NCI-H2196 (cell line): ENCODE measurements around the gene CYTH2.
A peak's percentile ranks its signal among the peaks of the same experiment; 100 is the strongest.
"Not testable (repeated sequence)": the region's sequence is repeated elsewhere in the genome, so short reads cannot be mapped to it uniquely, and the experiment has no call there.

Source experiments
- DNase-seq: peaks from one replicate; lab custom pipeline; 2025; ENCODE audit not compliant: unreplicated experiment; lab: John Stamatoyannopoulos, UW

CYTH2 gene

DNA sequence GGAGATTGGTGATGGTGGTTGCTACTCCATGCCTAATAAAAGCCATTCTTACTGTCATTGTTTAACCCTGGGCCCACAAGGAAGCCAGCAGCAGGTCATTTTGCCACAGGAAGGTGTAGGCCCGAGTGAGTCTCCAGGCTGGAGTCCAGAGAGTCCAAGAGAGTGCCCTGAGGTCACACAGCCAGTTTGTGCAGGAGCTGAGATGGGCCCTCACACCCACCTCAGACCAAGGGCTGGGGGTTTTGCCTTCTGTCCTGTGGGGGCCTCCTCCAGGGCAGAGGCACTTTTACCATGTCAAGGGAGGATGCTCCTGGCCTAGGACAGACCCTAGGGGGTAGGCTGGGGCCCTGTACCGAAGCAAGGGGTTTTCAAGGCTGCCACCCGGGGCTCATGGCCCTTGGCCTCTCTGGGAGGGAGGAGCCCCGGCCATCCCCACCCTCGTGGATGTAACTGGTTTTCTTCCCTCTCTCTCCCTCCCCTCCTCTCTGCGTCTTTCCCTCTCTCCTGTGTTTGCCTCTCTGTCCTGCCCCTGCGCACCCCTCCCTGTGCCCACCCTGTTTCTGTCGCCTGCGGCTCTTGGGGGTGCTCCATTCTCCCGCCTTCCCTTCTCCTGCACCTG, 8.0 kb downstream of the CYTH2 start:
- DNase-seq = no peak

DNA sequence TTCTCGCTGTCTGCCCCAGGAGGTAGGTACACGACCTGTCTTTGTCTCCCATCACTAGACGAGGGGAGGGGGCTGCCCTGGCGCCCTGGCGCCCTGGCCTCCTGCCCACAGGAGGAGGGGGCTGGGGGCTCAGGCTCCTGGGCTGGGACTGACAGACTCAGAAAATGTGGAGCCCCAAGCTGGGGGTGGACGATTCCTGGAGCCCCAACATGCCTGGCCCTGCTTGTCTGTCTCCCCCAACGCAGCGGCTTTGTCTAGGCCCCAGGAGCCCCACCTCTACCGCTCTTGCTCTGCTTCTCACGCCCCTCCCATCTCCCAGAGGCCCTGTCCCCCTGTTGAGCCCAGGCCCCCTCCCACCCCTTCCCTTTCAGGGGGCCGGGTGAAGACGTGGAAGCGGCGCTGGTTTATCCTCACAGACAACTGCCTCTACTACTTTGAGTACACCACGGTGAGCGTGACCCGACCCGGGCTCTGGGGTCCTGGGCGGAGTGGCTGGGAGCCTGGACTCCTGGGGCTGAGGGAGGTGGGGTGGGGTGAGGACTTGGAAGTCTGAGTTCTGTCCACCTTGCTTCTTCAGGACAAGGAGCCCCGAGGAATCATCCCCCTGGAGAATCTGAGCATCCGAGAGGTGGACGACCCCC, 8.6 kb downstream of the CYTH2 start:
- DNase-seq = no peak

DNA sequence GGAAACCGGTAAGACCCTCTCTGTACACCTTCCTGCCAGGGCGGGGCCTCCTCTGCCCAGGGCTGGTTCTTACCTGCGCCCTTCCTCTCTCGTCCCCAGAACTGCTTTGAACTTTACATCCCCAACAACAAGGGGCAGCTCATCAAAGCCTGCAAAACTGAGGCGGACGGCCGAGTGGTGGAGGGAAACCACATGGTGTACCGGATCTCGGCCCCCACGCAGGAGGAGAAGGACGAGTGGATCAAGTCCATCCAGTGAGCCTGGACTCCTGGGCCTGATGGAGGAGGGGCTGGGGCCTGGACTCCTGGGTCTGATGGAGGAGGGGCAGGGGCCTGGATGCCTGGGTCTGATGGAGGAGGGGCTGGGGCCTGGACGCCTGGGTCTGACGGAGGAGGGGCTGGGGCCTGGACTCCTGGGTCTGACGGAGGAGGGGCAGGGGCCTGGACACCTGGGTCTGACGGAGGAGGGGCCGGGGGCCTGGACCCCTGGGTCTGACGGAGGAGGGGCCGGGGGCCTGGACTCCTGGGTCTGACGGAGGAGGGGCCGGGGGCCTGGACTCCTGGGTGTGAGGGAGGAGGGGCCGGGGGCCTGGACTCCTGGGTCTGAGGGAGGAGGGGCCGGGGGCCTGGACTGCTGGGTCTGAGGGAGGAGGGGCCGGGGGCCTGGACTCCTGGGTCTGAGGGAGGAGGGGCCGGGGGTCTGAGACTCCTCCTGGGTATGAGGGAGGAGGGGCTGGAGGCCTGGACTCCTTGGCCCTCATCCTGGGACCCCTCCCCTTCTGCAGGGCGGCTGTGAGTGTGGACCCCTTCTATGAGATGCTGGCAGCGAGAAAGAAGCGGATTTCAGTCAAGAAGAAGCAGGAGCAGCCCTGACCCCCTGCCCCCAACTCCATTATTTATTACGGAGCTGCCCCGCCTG, 9.4 kb downstream of the CYTH2 start:
- DNase-seq = no peak

DNA sequence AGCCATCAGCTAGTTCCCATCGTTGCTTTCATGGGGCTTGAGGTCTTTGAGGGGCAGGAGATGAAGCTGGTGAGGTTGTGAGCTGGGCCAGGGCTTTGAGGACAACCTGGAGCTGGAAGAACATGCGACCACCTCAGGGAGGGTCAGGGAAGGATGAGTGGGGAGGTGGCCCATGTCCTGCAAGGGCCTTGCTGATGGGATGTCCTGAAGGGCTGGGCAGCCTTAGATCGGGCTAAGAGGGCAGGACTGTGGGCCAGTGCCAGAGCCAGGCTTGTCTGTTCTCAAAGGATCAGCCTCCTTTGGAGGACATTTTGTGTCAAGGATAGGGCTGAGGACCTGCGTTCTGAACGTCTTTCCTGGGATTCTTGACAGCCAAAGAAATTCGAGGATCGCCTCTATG, 10.5 kb downstream of the CYTH2 start:
- DNase-seq = no peak

DNA sequence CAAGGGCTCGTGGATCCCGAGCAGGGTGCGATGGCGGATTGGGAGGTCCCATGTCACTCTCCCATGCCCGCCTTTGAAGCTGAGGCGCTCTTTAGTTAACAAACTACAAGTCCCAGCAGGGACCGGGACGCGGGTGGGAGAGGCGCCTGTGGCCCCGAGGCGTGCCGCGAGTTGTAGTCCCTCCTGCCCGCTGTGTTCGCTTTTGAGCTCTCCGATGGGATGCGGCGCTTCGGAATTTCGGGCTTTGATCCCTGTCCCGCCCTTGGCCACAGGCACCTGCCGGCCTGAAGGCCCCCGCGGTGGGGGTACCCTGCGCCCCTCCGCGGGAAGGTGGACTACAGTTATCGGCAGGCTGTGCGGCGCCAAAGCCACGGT, 11.0 kb downstream of the CYTH2 start:
- DNase-seq = no peak

DNA sequence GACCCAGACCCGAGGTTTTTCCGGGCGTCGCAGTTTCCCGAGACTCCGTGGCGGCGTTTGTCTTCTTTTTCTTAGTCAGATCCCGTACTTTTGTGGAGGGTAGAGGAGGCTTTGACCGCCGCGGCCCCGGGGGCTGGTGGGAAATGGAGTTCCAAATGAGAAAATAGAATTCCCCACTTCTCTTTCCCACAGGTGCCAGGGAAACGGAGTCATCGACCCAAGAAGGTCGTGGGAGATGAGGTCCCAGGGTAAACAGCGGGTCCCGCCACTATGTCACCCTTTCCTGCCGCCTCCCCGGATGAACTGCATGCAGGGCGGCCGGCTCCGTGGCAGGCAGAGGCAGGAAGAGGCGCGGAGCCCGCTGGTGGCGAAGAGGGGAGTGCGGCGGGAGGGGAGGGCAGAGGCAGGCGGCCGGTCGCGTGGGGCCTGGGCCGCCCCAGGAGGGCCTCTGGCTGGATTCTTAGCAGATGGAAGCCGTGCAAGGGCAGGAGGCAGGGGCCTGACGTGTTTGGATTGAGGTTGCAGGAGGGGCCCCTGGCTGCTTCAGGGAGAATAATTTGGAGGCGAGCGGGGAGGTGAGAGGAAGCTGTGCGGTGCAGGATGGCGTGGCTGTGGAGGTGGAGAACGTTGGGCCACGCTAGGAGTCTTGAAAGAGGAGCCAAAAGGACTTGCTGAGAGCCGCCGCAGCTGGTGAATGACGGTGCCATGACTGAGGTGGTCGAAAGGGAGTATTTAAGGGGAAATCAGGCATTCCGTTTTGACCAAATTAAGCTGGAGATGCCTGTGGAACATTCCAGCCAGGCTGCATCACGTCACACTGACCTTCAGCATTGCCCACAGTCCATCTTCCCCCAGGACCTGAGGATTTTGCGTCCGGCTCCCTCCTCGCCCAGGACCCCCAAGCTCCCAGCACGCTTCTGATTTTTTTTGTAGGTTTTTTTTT, 11.7 kb downstream of the CYTH2 start:
- no peak for DNase-seq

DNA sequence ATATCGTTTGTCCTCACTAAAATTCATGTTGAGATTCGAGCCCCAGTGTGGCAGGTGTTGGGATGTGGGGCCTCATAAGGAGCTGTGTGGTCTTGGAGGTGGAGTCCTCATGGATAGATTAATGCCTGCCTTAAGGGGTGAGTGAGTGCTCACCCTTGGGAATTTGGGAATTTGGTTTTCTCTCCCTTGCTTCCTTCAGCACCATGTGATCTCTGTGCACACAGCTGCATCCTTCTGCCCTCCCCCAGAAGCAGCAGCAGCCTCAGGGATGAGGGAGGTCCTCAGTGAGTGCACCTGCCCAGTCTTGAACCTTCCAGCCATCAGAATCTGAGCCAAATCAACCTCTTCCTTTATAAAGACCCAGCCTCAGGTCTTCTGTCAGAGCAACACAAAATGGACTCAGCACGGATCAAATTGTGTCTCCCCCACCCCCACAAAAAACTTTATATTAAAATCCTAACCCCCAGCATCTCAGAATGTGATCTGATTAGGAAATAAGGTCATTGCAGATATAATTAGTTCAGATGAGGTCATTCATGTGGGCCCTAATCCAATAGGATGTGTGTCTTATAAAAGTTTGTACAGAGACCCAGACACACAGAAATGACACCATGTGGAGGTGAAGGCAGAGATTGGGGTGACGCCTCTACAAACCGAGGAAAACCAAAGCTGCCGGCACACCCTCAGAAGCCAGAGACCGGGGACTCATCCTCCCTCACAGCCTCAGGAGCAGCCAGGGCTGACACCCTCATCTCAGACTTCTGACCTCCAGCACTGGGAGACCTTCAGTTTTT, 12.9 kb downstream of the CYTH2 start:
- peak; percentile 48 for DNase-seq

DNA sequence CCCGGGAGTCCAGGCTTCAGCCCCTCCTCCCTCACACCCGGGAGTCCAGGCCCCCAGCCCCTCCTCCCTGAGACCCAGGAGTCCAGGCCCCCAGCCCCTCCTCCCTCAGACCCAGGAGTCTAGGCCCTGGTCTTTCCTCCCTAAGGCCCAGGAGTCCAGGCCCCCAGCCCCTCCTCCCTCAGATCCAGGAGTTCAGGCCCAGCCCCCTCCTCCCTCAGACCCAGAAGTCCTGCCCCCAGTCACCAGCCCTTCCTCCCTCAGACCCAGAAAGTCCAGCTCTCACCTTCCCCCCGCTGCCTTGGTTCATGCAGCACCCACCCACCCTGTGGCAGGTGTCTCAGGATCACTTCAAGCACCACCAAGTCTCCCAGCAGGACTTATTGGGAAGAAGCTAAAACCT, 14.1 kb downstream of the CYTH2 start:
- DNase-seq = no peak

DNA sequence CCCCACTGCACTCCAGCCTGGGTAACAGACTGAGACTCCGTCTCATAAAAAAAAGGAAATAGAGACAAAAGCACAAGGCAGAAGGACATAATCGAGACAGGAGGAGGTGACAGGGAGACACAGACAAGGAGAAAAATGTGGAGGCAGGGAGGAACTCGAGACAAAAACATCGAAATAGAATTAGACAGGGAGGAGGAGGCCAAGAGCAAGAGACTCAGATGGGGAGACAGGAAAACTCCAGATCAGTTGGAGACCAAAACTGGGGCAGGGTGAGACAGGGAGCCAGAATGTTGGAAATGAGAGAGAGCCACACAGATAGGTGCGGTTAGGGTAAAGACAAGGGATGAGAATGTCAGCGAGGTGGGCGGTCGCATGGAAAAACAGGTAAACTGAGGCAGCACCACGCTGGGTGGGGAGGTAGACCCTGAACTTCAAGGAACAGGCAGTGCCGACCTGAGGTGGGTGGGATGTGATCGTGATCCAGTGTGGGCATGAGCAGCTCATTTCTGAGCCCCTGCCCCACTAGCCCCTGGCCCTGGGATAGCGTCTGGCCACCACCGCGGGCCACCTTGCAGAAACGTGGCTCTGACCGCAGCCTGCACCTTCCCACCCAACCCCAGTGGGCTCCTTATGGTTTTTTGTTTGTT, 15.2 kb downstream of the CYTH2 start:
- DNase-seq = no peak

DNA sequence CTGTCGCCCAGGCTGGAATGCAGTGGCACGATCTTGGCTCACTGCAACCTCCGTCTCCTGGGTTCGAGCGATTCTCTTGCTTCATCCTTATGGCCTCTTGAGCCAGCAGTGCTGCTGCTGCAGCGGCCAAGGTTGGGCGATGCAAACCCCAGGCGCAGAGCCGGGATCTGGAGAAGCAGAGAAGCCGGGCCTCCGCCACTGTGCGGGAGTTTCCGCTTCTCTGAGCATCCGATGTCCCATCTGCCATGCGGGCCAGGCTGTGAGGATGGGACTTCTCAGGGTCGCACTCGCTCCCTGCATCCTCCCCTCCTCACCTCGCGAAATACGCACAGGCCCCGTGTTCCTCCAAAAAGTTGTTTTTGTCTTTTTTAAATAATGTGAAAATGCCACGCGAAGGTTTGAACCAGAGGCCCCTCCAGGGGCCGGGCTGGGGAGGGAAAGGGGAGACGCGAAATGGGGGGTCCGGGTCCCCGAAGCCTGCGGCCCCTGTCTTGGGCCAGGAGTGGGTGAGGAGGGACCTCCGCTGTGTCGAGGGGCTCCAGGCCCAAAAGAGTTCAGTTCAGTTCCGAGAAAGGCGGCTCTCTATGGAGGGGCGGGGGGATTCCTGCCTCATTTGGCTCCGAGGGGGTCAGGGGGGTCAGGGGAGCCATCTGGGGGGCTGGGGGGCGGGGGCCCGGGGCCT, 15.9 kb downstream of the CYTH2 start:
- no peak for DNase-seq

DNA sequence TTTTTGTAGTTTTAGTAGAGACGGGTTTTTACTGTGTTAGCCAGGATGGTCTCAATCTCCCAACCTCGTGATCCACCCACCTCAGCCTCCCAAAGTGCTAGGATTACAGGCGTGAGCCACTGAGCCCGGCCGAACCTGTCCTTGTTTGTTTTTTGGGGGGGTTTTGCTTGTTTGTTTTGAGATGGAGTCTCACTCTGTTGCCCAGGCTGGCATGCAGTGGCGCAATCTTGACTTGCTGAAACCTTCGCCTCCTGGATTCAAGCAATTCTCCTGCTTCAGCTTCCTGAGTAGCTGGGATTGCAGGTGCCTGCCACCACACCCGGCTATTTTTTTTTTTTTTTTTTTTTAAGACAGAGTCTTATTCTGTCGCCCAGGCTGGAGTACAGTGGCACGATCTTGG, 17.5 kb downstream of the CYTH2 start:
- DNase-seq = not testable (repeated sequence)

DNA sequence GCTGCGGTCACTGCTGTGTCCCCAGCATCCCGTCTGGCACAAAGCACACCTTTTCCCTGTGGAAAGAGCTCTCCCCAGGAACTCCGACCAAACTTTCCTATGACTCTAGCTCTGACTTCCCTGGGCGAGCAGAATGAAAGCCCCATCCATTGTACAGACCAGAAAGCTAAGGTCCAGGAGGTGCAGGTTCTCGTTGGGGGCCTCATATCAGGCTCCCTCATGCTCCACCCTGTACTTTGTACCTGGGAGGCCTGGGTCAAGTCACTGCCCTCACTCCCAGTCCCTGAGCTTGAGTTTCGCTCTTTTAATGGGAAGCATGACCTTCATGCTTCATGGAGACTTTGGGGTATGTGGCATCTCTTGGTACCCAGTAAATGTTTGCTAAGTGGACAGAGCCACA, 18.4 kb downstream of the CYTH2 start:
- DNase-seq = no peak

DNA sequence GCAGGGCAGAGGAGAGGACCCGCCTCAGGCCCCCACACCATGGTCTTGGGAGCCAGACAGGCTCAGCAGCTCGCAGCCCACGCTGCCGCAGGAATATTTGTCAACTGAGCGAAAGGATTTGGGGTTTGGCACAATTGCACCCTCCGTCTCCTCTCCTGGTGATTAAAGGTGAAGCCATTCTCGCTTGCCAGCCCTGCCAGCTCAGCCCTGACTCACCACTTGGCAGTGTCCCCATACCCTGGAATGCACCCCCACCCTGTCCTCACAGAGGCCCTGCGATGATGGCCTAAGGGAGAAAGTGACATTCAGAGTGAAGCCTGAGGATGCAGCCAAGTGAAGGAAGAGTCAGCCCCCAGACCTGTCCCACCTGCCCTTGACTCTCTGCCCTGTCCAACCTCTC, 18.8 kb downstream of the CYTH2 start:
- DNase-seq = peak; percentile 71

DNA sequence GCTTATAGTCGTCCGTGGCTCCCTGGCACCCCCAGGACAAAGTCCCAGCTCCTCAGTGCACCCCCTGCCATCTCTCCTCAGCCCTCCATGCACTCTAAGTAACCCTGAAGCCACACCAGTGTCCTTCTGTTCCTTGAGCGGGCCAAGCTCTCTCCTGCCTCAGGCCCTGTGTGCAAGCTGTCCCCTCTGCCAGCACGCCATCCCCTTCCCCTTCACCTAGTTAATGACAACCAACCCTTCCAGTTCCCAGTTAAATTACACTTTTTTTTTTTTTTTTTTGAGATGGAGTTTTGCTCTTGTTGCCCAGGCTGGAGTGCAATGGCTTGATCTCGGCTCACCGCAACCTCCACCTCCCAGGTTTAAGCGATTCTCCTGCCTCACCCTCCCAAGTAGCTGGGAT, 19.3 kb downstream of the CYTH2 start:
- not testable (repeated sequence) for DNase-seq

DNA sequence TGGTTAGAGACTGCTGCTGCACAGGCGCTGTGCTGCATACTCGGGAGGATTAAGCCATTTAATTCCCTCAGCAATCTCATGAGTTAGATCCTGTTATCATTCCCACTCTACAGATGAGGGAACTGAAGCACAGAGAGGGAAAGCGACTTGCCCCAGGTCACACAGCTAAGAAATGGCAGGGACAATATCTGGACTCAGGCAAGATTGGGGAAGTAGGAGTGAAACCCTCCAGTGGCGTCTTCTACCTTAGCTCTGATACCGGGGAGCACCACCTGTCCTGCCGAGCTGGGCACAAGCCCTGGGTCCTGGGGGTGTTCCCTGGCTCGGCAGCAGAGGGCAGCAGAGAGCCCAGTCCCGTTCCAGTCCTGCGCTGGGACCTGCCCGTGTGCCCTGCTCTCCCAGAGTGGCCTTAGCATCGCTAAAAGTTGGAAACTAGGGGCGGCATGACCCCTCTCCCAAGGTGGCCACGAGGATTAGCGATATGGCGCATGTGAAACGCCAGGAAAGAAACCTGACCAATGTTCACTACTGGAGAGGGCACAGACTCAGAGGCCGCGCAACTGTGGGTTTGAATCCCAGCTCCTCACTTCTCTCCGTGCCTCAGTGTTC, 20.5 kb downstream of the CYTH2 start:
- DNase-seq = peak; percentile 72

DNA sequence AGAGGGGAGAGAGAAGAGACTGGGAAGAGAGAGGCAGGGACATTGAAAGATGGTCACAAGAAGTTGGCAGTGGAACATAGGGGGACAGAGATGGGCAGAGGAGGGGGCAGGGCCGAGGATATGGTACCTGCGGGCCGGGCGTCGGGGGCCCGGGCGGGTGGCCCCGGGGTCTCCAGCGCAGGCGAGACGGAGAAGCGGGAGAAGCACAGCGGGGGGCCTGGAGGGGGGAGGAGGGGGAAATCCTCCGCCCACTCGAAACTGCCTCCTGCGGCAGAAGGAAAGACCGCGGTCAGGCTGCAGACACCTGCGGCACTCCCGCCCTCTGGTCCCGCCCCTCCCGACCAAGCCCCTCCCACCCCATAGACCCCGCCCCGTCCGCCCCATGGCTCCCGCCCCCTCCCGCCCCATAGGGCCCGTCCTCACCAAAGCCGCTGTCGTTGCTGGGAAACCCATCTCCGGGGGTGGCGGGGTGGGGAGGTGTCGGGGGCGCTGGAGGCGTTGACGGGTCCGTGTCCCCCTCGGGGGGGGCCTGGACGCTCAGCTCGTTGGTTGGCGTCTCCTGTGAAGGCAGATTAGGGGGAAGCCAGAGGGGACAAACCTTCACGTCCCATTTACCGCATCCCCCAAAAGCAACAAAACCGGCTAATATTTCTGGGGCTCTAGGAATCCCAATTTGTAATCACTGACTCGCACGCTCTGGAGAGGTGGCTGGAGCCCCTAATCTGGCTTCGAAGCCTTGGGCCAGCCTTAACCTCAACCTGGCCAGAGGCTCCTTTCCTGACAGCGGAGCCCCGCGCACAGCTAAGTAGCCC, 22.0 kb downstream of the CYTH2 start:
- DNase-seq = peak; percentile 65

DNA sequence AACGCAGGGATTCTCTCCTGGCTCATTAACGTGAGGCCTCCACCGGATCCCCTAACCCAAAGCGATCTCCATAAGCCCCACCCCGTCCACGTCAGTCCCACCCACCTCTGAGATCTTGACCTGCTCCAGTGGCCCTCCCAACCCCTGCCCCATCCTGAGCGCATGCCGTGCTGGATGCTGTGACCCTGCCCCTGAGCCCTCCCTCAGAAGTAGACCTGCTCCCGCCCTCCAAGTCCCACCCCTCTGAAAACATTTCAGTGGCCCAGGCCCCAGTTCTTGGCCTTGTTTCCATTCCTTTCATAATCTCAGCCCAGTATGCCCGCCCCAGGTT, 22.6 kb downstream of the CYTH2 start:
- no peak for DNase-seq
